OCI-LY7 (cell line): ENCODE data around the gene LMOD3.

Experiments
- CTCF ChIP-seq: fragments of 200-600 bp; sonication (generic); conservative IDR thresholded peaks from 2 replicates; pipeline ENCODE4 v1.5.1; 2014; ENCODE audit warnings: mild to moderate bottlenecking, antibody characterized with exemption, low read length, moderate library complexity, mixed read lengths
- EZH2phosphoT487 ChIP-seq: fragments of 200-600 bp; sonication (generic); IDR thresholded peaks from 2 replicates; pipeline ENCODE4 v1.6.1; 2018; ENCODE audit warnings: low read depth, borderline replicate concordance, mild to moderate bottlenecking, mixed run types, antibody characterized with exemption, low read length, moderate library complexity, mixed read lengths

GRCh38 chr3:69104586-69104985, 17.8 kb downstream of the LMOD3 start:
- TF ChIP-seq CTCF (no peak), EZH2phosphoT487 (no peak)
